HG02759 (cell line): Measurements from ENCODE around the gene MDFI.

ENCODE experiments used
- ATAC-seq: cut with Tn5 transposase; IDR thresholded peaks from one replicate; pipeline ENCODE4 v1.9.1; 2021; ENCODE audit warnings: mild to moderate bottlenecking, moderate library complexity; ENCODE audit not compliant: unreplicated experiment

MDFI gene

DNA sequence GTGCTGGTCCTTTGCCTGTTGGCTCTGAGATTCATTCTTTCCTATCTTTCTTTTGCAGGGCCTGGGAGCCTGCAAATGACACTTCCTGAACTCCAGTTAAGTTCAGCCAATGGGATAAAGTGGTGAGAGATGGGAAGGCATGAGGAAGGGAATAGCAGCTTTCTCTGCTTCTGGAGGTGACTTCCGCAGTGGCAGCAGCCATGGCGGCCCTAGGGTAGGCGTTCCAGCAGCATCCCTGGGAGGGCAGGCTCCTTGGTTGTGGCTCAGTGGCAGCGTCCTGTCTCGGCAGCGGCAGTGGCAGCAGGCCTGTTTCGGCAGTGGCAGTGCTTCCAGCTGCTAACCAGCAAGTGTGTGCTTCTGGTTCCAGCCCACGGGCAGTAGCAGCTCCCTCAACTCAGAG is 7.3 kb upstream of the MDFI start:
- ATAC-seq: no peak

DNA sequence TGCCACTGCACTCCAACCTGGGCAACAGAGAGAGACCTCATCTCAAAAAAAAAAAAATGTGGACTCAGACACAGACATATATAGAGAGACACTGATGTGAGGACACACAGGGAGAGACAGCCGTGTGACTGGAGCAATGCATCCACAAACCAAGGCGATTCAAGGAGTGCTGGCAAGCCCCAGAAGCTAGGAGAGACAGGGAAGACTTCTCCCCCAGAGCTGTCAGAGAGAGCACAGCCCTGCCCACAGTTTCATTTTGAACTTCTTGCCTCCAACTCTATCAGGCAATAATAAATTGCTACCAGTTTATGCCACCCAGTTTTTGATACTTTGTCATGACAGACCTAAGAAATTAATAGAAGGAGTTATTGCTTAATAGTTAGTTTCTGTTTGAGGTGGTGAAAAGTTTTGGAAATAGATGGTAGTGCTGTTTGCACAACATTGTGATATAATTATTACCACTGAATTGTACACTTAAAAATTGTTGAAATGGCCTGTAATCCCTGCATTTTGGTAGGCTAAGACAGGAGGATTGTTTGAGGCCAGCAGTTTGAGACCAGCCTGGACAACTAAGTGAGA is 5.1 kb upstream of the MDFI start:
- ATAC-seq: no peak

DNA sequence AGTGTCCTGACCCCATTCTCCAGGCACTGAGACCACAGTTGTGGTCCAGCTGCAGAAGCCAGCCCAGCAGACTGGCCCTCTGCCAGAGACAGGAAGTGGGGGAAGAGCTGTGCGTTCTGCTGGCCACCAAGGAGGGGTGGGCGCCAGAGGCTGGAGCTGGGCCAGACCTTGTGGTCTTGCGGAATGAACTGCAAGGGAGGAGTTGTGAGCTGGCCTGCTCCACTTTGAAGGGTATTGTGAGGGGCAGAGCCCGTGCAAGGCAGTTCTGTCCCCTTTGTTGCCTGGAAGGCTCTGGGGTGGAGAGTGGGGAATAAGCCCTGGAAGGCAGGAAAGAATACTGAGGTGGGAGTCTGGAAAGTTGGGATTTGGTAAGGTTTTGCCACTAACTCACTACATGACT is 3.6 kb upstream of the MDFI start:
- no peak for ATAC-seq

DNA sequence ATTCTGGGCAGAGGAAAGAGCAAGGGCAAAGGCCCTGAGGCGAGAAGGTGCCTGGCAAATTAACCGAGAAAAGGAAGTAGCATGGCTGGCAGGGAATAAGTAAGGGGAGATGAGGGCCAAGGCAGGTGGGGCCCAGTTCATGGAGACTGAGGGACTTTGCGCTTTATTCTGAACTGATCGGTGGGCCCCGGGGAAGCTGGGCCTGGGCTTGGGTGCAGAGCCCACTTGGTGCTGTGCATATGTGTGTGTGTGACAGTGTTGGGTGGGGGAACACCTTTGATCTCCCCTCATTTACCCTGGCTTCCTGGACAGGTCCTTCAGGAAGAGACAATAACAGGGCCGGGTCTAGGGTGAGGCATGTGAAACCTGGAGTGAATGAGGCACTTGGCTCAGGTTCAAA is 2.9 kb upstream of the MDFI start:
- ATAC-seq: no peak

DNA sequence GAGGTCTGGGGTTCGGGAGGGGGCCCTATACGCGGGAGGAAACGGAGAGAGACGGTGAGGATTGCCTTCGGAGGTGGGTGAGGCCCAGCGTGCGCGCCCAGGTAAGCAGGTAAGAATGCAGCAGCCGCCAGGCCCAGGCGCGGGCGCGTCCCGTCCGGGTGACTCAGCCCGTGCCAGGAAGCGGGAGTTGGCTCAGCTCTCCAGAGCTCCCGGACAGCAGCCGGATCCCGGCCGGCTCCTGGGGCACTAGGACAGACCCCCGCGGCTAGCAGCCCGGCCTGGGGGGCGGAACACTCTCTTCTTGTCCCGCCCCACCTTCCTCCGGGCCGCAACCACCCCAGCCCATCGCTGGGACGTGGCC is 1.5 kb upstream of the MDFI start:
- ATAC-seq: no peak

DNA sequence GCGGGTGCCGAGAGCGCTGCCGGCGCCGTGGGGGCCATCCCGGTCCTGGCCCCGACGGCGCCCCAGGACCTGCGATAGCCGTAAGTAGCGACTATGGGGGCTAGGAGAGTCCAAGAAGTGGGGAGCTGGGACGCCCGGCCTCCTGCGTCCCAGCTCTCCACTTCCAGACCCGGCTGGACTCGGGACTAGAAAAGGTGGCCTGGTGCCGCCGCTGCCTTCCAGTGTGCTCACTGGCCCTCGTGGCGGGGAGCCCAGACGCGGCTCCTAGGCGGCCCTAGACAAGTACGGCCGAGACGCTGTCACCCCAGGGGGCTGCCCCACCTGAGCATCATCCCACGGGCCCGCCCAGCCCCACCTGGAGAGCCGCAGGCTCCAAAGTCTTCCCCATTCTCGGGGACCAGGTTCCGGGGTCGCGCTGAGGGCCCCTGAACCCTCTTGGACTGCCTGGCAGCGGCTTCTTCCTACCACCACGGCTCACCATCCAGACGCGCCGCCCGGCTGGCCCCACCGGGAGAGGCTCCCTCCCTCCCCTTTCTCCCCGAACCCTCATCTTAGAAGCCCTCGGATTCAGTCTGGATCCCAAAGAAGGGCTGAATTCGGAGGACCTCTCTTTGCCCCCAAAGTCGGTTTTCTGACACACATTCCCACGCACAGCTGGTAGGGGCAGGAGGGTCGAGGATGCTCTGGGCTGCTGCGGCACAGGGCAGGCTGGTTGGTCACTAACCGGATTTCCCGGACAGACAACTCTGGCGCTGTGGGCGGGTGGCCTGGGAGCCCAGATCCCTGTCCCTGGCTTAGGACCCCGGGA is 870 bp upstream of the MDFI start:
- no peak for ATAC-seq

DNA sequence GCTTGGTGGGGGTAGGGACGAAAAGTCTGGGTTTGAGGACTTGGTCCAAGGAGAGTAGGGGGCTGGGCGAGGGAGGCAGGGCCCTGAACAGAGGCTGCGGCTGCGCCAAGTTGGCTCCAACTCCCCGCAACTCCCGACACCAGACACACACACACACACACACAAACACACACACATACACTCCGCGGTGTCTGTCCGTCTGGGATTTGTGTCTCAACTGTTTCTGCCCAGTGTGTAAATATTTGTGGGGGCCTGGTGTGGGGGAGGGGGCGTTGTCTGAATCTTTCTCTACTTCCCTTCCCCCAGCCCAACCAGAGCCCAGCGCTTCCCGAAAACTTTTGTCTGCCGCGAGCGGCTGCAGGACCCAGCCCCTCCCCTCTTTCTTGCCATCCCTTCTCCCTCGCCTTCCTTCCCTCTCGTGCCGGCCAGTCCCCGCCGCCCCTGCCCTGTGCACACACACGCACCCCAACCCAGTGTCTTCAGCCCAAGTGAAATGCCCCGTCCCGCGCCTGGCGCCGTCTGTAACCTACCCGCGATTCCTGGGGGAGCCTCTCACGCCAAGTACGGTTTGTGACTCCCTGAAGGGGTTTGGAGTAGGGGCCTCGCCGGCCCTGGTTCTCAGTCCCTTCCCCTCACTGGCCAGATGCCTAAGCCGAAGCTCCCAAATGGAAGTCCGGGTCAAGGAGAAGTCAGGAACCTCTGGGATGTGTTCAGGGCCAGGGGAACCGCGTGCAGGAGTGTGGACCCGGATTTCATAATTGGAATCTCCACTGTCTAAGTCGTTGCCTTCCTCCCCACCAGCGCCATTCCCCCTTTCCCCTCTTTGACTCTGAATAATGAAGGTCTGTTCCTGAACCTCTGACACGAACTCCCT is 904 bp downstream of the MDFI start:
- no peak for ATAC-seq

DNA sequence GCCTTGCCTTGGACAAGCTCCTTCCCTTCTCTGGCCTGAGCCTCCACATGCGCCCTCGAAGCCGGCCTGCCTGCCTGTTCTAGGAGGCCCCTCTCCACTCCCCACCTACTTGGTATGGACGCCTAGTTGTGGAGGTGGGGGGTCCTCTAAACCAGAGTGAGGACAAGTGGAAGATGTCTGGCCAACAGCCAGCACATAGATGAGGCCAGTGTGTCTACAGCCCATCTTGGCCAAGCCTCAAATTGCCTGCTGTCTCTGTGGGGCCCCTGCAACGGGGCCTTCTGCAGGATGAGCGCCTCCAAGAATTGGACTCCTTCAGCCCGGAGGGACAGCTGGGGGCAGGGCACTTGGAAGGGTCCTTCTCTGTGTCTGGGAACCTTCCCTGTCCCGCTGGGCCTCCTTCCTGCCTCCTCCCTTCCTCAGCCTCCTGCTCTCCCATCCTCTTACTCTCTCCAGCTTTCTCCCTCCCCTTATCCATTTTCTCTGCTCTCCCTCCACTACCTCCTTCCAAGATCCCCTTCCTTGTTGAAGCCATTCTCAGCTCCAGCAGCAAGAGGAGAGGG is 1.6 kb downstream of the MDFI start:
- ATAC-seq: no peak

DNA sequence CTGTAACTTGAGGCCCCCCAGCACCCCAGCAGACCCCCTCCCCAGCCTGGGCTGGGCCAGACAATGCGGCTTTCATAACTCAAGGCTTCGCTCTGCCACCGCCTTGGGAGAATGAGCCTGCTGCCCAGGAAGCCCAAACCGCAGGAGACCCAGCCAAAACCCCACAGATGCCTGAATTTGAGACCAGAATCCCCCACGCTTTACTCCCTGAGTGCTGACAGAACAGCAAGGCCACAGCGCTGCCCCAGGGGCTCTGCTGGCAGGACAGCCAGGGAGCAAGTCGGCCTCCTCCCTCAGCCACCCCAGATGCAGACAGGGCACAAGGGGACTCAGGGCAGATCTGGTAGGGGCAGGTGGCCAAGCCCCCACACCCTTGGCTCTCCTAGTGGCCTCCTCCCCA is 2.2 kb downstream of the MDFI start:
- no peak for ATAC-seq

DNA sequence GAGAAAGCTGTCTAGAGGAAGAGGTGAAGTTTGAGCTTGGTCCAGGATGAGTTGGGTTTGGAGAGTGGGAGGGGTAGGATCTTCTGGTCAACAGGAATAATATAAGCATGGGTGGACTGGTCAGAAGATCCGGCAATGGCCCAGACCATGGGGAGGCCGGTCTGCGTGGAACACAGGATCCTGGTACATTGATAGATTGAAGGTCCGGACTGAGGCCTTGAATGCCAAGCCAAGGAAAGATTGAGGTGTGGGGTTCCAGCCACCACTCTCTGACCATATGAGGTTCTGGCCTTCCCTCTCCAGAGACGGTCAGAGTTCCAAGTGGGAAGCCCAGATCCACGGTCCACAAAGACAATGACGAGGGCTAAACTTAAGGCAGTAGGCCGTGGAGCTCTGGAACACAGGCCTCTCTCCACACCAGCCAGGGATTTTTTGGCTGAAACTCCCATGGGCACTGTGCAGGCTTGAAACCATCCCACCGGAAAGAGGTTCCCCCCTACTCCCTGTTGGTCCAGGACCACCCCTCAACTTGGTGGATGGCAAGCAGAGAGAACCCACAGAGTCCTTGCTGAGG is 3.2 kb downstream of the MDFI start:
- no peak for ATAC-seq

DNA sequence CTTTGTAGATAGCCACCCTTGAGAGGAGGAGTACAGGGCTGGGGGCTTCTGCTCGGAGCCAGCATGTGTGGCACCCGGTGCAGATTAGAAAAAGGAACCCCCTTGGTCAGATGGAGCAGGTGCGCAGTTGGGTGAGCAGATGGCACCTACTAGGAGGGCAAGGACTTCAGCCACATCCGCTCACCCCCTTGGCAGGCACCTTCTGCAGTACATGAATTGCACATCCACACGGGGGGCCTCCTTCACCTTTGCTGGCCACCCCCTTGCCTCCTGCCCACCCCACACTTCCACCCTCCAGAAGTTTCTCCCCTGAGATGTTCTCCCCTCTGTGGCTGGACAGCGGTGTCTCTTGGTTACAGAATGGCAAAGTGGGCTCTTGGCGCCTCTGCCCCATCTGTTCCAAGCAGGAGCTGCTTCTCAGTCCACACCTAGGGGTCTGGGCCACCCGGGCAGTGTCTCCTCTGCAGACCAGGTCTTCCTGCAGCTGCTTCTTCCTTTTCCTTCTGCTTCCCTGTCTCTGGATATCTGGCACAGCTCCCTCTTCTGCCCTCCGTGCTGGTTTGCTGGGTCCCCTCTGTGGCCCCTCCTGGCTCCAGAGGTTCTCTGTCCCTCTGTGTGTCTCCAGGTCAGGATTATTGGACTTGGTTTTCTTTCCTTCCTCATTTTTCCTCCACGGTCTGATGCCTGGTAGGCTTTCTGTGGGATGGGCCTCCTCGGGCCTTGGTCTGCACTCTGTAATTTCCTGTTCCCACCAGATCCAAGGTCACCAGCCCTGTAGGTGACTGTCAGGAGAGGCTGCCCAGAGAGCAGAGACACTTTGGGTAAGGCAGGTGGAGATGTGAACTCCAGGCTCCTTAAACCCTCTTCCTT is 4.1 kb downstream of the MDFI start:
- no peak for ATAC-seq

DNA sequence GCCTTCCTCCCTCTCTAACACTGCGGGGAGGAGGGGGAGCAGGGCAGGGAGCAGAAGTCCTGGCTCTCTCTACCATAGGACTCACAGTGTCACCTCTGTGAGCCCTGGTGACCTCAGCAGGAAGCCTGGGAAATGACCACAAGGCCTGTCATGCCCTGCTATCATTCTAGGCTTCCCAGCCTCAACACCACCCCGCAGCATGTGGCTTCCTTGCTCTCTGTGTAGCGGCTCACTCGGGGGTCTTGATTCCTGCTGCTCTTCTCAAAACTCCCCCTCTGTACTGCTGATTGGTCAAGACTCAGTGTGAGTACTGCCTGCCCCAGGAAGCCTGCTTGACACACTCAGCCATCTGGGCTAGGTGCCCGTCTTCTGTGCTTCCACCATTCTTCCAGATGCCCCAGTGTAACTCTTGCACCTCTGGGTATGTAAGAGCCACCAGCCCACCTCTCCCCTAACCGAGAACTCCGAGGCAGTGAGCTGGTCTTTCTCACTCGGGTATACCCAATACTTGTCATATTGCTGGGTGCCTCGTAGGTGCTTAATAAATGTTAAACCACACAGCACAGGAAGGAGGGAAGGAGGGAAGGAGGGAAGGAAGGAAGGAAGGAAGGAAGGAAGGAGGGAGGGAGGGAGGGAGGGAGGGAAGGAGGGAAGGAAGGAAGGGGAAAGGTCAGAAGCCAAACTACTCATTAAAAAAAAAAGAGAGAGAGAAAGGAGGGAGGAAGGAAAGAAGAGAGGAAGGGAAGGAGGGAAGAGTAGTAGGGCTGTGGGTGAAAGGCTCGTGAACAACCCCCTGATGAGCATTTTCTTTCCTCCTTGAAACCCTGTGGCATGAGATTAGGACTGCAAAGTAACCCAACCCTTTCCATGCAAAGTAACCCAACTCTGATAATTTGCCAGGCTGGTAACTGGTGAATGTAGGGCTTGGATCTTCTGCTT is 5.0 kb downstream of the MDFI start:
- no peak for ATAC-seq

DNA sequence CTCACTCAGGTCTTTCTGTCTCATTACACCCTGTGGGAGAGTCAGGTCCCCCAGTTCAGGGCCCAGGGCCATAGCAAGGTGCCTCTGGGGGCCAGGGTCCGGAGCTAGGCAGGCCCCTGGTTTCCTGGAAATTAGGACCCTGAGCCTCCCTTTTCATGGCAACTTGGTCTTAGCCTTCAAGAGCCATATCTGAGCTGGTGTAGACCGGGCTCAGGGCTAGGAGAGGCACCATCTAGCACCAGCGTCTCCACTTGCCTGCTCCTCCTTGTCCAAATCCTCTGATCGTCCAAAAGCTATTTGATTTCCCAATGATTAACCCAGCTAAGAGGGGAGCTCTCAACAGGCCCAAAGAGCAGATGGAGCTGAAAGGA is 5.6 kb downstream of the MDFI start:
- ATAC-seq: no peak

DNA sequence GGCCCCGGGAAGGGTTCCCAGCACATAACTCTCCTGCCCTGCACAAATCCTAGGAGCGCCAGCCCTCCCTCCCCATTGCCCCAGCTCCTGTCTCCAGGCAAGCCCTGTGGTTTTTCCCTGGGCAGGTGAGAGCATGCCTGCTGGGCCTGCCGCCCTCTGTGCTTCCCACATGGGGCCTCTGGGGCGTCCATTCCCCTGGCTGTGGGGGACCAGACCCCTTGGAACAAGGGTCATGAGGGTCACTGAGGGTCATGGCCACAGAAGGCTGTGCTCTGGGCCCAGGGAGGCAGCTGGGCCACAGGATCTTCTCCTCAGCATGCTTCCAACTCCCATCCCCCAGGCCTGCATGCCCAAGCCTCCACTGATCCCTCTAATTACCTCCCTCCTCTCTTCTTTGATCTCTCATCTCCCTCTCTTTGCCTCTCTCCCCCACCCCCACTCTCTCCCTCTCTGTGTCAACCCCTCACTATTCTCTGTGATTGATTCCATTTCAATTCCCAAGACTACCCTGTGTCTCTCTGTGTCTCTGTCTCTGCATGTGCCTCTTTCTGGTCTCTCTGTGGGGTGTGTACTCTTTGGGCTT is 6.1 kb downstream of the MDFI start:
- no peak for ATAC-seq

DNA sequence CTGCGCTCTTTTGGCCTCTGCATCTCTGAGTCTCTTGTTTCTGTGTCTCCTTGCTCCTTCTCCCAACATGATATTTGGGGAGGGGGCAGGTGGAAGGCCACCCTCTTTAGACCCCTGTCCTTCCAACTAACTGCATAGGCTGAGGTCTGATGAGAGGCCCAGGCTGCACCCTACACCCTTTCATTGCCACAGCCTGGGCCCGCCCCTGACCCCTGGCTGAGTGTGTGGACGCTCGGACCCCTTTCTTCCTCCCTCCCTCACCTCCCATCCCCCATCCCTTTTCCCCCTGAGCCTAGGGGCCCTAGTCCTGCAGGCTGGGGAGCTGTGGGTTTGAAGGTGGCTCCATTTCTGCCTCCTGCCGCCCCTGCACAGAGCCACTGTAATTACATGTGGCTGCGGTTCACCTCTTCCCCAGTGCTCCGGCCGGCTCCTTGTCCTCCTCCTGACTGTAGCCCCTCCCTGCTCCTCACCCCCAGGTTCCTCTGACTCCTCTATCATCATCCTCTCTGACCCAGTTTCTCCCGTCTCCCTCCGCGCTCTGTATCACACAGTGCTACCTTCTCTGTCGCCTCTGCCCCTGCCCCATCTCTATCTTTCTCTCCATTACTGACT is 6.8 kb downstream of the MDFI start:
- ATAC-seq: no peak

DNA sequence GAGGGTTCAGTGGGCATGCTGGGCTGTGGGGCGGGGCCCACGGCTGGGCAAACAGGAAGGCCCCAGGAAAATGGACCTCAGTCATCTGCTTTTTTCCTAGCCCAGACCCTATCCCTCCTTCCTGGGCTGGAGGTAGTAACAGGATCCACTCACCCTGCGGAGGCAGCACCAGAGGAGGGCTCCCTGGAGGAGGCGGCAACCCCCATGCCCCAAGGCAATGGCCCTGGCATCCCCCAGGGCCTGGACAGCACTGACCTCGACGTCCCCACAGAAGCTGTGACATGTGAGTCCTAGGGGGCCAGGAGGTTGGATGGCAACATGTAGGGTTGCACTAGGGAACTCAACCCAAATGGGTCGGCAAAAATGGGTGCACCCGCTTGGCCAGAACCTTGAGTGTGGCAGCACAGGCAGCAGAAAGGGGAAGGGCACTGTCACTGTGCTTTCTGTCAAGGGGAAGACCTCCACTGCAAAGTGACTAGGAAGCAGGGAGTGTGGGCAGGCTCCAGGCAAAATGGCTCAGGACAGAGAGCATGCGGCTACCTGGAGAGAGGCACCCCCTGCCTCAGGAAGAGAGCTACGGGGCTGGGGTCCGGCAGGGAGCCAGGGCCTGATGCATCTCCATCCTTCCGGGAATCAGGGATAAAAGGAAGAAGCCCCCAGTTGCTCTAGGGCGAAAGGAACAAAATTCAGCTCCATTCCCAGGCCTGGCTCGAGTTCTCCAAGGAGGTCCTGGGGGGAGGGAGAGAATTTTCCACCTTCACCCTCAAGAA is 7.9 kb downstream of the MDFI start:
- no peak for ATAC-seq

DNA sequence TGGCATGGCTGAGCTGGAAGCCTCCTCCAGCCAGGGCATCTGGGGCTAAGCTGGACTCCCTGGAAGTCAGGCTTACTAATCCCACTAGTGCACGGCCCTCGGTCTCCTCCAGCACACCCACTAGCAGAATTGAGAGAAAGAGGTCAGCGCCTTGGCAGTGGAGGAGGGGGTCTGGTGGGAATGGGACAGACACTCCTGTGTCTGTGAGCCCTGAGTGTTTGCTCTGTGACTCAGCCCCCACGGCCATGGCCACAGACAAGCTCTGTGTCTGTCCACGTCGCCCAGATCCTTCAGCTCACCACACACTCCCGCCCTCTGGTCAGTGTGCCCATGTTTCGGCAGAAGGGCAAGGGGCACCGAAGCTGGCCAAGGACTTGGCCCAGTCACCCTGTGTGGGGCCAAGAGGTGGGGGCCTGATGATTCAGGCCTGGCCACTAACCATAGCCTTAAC is 8.8 kb downstream of the MDFI start:
- ATAC-seq: no peak
